ENCODE data around the gene FBXO2. TPM values are rescaled to one million over a fixed set of nuclear protein-coding genes. Genes with fewer than 3 reads are reported as not detected.

The FBXO2 gene
- total RNA-seq, 1 experiment from 2014 or later, result not detected

- Histone ChIP-seq H3K36me3 (no peaks in the 10 kb centered on the region), H3K4me1 (replicated peaks) (no peaks in the 10 kb centered on the region), H3K27me3 (replicated peaks) (peaks cover 27% of the 10 kb centered on the region), H3K4me3 (no peak overlapping the region), H3K27ac (no peak overlapping the region), H3K9me3 (replicated peaks) (no peaks in the 10 kb centered on the region)
- DNase-seq (ENCODE audit: low read depth in 1 of 2, low spot score in 2 of 2), result no peak
Measured at GRCh38 chr1:11598461-11598860, 55.8 kb downstream of the FBXO2 start.

Other genes starting within 250 kb of the FBXO2 start
- gene DISP3, start 175.3 kb downstream of the FBXO2 start, total RNA-seq (2014; rRNA removed; shearing (Covaris generic)), result not detected in 2 replicates
- gene FBXO44, start 448 bp upstream of the FBXO2 start, total RNA-seq (2014; rRNA removed; shearing (Covaris generic)), result 3.2 and 7.8 TPM in 2 replicates
- 0.25 and 2.9 TPM in 2 replicates for gene FBXO6, start 9.8 kb upstream of the FBXO2 start, total RNA-seq (2014; rRNA removed; shearing (Covaris generic))
- gene MAD2L2, start 26.7 kb upstream of the FBXO2 start, total RNA-seq (2014; rRNA removed; shearing (Covaris generic)), result 118 and 132 TPM in 2 replicates
- gene DRAXIN, start 37.3 kb upstream of the FBXO2 start, total RNA-seq (2014; rRNA removed; shearing (Covaris generic)), result not detected in 2 replicates
- gene AGTRAP, start 81.7 kb upstream of the FBXO2 start, total RNA-seq (2014; rRNA removed; shearing (Covaris generic)), result 22.5 and 22.6 TPM in 2 replicates
- gene C1orf167, start 107.8 kb upstream of the FBXO2 start, total RNA-seq (2014; rRNA removed; shearing (Covaris generic)), result not detected in 2 replicates
- 6.3 and 10.4 TPM in 2 replicates for gene MTHFR, start 151.5 kb upstream of the FBXO2 start, total RNA-seq (2014; rRNA removed; shearing (Covaris generic))
- gene CLCN6, start 151.8 kb upstream of the FBXO2 start, total RNA-seq (2014; rRNA removed; shearing (Covaris generic)), result 3.4 and 5.1 TPM in 2 replicates
- not detected in 2 replicates for gene NPPA, start 193.4 kb upstream of the FBXO2 start, total RNA-seq (2014; rRNA removed; shearing (Covaris generic))
- gene NPPB, start 204.5 kb upstream of the FBXO2 start, total RNA-seq (2014; rRNA removed; shearing (Covaris generic)), result 112 and 320 TPM in 2 replicates

Data from SJSA1 (cell line).